NCI-H2227 (cell line): Measurements from ENCODE around the gene HTN3.
"Not testable (repeated sequence)": the region's sequence is repeated elsewhere in the genome, so short reads cannot be mapped to it uniquely, and the experiment has no call there.

Experiments
- DNase-seq: peaks from one replicate; lab custom pipeline; 2025; ENCODE audit not compliant: unreplicated experiment; lab: John Stamatoyannopoulos, UW

The HTN3 gene

DNA sequence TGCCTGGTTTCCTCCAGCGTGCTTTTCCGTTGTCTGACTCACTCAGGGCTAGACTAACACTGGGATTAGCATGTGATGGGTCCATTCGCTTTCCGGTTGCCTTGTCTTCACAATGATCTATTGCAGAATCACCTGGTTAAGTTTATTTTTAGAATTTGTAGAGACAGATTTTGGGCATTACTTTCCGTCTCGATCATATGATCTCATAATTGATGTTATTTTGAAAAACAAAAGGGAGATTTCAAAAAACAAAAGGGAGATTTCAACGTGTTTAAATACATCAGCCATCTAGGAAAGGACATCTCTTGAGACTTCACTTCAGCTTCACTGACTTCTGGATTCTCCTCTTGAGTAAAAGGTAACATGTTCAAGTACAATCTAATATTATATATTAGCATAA, at the start of gene HTN3:
TSS of gene HTN3 (plus strand) at position 301 of the 400 bp plus-strand sequence. CDS start 2,282 bp downstream, outside the sequence.
- not testable (repeated sequence) for DNase-seq

DNA sequence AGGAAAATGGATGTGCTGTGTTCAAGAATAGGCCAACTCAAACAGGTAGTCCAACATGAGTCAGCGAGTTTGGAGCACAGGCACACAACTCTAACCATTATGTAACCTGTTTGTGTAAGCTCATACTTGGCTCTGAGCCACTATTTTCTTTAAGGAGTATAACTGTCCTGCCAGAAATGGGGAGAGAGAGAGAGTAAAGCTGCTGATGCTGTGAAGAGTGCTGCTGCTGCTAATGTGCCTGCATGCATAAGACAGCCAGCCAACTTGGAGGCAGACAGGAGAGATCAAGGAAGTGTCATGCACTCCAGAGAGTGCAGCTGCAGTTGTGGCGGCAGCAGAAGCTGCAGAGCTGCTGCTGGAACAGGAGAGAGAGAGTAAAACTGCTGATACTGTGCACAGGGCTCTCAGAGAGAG, 44.2 kb upstream of the HTN3 start:
- no peak for DNase-seq

DNA sequence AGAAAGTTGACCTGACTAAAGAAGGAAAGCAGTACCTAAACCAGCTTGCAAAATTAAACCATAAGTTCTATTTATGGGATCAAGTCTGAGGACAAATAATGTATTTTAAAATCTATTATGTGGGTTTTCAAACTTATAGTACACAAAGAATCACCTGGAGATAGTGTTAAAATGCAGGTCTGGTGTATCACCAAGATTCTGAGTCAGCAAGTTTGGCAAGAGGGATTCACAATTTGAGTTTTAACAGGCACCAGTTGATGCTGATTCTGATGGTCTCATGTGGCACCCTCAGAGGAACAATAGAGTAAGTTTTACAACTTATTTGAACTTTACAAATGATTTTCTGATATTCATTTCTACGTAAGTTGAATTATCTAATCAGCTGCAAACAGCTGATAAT, 41.6 kb upstream of the HTN3 start:
- no peak for DNase-seq

DNA sequence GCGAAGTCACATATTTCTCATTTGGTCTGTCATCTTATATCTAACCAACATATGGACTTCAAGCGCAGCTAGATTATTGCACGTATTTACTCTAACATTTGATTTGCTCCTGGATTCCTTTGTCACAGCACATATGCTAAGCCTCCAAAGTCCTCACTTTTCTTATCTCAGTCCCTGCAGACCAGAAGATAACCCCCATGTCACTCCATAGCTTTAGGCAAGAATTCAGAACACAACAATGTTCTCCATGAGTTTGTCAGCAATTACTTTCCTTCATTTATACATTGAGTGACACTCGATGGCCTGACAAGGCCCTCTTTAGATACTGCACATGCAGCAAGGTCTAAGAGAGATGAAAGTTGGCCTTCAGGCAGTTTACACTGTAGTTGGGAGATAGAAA, 37.2 kb upstream of the HTN3 start:
- DNase-seq: no peak

DNA sequence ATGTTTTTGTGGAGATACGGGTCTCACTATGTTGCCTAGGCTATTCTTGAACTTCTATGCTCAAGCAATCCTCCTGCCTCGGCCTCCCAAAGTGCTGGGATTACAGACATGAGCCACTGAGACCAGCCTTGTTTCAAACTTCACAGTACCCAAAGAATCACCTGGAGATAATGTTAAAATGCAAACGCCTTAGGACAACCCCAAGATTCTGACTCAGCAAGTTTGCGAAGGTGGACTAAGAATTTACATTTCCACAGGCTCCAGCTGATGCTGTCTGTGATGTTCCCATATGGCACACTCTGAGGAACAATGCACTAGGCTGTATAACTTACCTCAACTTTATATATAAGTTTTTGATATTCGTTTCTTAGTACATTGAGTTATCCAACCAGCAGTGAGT, 33.5 kb upstream of the HTN3 start:
- DNase-seq: no peak

DNA sequence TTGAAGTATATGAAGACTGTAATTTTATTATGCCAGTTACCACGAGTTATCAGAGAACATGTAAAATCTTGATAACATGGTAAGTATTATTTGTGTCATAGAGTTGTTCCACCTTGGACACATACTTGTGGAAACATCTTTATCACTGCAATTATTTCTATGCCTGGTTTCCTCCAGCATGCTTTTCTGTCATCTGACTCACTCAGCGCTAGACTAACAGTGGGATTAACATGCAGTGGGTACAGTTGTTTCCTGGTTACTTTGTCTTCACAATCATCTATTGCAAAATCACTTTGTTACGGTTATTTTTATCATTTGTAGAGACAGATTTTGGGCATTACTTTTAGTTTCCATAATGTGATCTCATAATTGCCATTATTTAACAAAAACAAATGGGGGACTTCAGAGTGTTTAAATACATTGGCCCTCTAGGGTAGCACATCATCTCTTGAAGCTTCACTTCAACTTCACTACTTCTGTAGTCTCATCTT, 32.7 kb upstream of the HTN3 start, which contains the start of gene STATH:
TSS of gene STATH (plus strand) at position 441 of the 491 bp plus-strand sequence. CDS start 2,472 bp downstream, outside the sequence.
- DNase-seq: no peak

DNA sequence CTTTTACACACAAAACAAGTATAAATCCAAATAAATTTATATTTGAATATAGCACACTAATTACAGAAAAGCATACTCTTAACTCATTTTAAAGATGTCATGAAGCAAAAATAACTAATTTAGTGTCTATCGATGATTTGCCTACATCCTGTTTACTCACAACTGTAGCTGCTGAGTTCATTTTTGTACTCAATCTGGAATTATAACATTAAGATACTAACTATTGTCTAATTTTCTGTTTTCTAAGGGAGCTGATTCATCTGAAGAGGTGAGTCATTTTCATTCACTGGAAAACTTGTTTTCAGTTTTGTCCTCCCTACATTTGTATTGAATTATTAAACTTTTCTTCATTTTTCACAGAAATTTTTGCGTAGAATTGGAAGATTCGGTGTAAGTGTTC, 28.8 kb upstream of the HTN3 start:
- DNase-seq: no peak

DNA sequence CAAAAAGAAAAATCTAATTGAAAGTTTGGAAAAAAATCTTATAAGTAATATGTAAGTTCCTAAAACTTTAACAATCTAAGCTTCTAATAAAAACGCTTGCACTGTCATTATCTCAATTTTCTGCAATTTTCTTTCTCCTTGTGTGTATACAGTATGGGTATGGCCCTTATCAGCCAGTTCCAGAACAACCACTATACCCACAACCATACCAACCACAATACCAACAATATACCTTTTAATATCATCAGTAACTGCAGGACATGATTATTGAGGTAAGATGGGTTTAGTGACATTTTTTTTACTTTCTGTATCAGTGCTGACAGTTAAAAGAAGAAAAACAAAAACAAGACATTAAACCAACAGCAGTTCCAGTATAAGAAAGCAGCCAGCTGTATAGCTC, 27.5 kb upstream of the HTN3 start:
- no peak for DNase-seq

DNA sequence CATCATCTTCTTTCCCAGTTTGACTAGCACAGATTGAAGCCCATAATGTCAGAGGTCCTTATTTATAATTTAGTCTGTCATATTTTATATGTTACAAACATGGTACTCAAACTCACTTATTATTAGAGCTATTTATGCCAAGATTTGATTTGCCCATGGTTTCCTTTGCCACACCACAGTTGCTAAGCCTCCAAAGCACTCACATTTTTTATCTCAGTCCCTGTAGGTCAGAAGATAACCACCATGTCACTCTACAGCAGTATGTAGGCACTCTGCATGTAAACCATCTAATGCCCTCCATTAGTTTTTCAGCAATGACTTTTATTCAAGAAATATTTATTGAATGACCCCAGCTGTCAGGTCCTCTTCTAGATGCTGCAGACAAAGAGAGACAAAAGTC, 25.8 kb upstream of the HTN3 start:
- no peak for DNase-seq

DNA sequence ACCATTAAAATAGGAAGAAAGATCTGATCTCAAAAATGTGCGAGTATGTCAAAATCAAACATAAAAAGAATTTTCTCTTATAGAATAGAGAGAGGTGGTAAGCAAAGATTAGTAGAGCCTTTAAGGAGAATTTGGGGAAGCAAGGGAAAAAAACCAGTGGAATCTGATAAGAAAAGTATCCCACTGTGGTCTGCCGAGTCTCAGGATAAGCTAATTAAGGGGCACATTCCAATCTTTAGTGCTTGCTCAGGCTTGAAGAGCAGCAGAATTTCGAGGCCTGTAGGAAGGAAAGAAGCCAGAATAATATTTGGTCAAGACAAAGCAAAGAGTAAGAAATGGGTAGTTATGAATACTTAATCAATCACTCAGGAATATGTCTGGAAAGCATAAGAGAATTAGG, 19.5 kb upstream of the HTN3 start:
- DNase-seq: no peak

DNA sequence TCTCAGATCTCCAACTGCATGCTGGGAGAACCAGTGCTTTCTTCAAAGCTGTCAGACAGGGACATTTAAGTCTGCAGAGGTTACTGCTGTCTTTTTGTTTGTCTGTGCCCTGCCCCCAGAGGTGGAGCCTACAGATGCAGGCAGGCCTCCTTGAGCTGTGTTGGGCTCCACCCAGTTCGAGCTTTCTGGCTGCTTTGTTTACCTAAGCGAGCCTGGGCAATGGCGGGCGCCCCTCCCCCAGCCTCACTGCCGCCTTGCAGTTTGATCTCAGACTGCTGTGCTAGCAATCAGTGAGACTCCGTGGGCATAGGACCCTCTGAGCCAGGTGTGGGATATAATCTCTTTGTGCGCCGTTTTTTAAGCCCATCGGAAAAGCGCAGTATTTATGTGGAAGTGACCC, 9.3 kb upstream of the HTN3 start:
- DNase-seq: not testable (repeated sequence)

DNA sequence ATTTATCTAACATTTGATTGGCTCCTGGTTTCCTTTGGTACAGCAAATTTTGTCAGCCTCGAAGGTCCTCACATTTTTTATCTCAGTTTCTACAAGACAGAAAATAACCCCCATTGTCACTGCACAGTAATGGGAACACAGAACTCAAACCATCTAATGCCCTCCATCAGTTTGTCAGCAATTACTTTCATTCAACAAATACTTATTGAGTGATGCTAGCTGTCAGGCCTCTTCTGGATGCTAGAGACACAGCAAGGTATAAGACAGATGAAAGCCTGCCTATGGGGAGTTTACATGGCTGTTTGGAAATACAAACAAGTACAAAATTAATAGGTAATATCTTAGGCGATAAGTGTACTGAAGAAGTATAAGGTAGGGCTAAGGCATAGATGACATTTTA, 5.0 kb upstream of the HTN3 start:
- no peak for DNase-seq

DNA sequence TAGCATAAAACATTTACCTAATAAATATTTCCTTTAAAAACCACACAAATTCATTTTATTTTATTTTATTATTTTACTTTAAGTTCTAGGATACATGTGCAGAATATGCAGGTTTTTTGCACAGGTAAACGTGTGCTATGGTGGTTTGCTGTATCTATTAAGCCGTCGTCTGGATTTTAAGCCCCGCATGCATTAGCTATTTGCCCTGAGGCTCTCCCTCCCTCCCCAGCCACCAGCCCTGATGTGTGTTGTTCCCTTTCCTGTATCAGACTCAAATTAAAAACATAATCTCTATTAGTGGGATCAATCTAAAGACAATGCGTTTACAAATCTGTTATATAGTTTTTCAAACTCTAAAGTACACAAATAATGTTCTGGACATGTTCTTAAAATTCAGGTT, 1.2 kb upstream of the HTN3 start:
- DNase-seq: no peak

DNA sequence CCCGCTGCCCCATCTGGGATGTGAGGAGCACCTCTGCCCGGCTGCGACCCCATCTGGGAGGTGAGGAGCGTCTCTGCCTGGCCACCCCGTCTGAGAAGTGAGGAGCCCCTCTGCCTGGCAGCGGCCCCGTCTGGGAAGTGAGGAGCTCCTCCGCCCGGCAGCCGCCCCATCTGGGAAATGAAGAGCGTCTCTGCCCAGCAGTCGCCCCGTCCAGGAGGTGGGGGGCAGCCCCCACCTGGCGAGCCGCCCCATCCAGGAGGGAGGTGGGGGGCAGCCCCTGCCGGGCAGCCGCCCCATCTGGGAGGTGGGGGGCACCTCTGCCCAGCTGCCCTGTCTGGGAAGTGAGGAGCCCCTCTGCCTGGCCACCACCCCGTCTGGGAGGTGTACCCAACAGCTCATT, 9.3 kb downstream of the HTN3 start:
- DNase-seq: not testable (repeated sequence)

DNA sequence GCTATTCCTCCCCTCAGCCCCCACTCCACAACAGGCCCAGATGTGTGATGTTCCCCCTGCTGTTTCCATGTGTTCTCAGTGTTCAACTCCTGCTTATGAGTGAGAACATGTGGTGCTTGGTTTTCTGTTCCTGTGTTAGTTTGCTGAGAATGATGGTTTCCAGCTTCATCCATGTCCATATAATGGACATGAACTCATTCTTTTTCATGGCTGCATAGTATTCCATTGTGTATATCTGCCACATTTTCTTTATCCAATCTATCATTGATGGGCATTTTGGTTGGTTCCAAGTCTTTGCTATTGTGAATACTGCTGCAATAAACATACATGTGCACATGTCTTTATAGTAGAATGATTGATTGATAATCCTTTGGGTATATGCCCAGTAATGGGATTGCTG, 11.7 kb downstream of the HTN3 start:
- DNase-seq: not testable (repeated sequence)

DNA sequence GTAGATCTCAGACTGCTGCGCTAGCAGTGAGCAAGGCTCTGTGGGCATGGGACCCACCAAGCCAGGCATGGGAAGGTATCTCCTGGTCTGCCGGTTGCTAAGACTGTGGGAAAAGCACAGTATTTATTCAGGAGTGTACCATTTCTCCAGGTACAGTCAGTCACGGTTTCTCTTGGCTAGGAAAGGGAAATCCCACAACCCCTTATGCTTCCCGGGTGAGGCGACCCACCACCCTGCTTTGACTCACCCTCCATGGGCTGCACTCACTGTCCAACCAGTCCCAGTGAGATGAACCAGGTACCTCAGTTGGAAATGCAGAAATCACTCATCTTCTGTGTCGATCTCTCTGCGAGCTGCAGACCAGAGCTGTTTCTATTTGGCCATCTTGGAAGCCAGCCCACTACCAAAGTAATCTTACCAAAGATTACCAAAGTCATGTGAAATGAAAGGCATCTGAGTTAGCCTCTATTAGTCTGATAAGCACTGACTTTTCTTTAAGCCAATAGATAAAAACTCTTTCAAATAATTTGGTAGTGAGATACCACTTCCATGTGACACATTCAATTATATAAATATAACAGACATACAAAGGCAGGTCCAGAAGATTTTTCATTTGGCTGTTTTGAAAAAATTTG, 13.5 kb downstream of the HTN3 start:
- no peak for DNase-seq

DNA sequence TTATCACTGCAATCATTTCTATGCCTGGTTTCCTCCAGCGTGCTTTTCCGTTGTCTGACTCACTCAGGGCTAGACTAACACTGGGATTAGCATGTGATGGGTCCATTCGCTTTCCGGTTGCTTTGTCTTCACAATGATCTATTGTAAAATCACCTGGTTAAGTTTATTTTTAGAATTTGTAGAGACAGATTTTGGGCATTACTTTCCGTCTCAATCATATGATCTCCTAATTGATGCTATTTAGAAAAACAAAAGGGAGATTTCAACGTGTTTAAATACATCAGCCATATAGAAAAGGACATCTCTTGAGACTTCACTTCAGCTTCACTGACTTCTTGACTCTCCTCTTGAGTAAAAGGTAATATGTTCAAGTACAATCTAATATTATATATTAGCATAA, 21.9 kb downstream of the HTN3 start, which contains the start of gene HTN1:
TSS of gene HTN1 (plus strand) at position 301 of the 400 bp plus-strand sequence. CDS start 2,639 bp downstream, outside the sequence.
- DNase-seq: not testable (repeated sequence)

DNA sequence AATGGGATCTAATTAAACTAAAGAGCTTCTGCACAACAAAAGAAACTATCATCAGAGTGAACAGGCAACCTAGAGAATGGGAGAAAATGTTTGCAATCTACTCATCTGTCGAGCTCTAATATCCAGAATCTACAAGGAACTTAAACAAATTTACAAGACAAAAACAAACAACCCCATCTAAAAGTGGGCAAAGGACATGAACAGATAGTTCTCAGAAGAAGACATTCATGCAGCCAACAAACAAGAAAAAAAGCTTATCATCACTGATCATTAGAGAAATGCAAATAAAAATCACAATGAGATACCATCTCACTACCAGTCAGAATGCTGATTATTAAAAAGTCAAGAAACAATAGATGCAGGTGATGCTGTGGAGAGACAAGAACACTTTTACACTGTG, 28.3 kb downstream of the HTN3 start:
- DNase-seq: not testable (repeated sequence)

DNA sequence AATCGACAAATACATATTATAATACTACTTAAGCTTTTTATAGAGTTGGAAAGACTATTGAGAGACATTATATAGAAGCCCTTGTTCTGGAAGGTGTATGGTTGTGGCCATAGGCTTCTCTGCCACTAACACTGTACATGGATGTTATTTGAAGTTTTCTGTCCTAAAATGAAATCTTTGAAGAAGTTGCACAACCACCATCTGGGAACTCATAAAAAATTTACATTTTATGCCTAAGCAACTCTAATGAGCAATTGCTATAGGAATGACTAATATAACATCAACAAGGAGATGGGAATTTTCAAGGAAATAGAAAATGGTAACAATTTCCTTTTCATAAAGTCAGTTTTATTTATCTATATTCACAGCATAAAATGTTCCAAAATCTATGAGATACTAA, 29.4 kb downstream of the HTN3 start:
- DNase-seq: no peak

DNA sequence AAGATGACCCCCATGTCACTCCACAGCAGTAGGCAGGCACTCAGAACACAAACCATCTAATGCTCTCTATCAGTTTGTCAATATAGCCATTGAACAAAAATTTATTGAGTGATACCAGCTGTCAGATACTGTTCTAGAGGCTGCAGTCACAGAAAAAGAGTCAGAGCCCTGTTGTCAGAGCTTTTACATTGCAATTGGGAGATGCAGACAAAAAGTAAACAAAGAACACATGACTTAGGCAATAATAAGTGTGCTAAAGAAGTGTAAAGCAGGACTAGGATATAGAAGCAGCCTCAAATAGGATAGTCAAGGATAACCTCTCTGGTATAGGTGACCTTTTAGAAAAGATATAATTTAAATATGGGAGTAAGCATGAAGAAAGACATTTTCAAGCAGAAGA, 30.9 kb downstream of the HTN3 start:
- no peak for DNase-seq

DNA sequence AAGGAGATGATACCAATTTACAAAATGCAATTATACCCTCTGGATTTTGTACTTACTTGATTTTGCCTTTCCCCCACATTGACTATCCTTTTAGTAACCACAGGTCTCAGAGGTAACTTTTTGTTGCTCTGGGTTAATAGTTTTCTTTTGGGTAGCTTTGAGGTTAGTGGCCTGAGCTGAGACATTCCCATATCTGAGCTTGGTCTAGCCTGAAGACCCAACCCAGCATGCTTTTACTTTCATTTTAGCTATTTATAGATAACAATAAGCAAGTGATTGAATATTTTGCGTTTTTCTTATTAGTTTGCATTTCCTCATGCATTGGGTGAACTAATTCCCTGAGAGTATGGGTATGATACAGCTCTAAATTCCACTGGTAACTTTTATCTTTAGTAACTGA, 33.7 kb downstream of the HTN3 start:
- no peak for DNase-seq

DNA sequence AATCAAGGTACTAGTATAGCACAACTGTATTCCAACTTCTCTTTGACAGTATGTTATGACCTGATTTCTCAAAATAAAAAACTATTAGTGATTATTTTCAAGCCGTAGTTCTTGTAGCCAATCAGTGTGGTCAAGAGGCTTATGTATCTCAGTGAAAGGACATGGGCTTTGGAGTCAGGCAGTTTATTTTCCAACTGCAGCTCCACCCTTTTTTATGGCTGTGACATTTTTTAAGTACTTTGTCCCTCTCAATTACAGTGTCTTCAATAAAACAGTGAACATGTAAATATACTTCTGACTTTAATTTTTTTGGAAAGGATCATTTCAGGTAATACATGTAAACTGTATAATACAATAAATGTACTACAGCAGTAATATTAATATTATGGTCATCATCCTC, 51.9 kb downstream of the HTN3 start:
- DNase-seq: no peak
